Rectal smooth muscle tissue (tissue), 1 donor: ENCODE results near the gene CLRN3.

Experiments used
- H3K27ac ChIP-seq: one replicate; pipeline ENCODE4 v1.7.0; 2013; ENCODE audit warnings: low read depth, low read length, inconsistent platforms
- H3K27me3 ChIP-seq: one replicate; pipeline ENCODE4 v1.7.0; 2013; ENCODE audit warnings: low read length; ENCODE audit not compliant: control insufficient read depth, insufficient read depth
- H3K36me3 ChIP-seq: one replicate; pipeline ENCODE4 v1.7.0; 2013; ENCODE audit warnings: low read length; ENCODE audit not compliant: control insufficient read depth, insufficient read depth
- H3K4me1 ChIP-seq: one replicate; pipeline ENCODE4 v1.7.0; 2013; ENCODE audit warnings: low read length; ENCODE audit not compliant: control insufficient read depth, insufficient read depth
- H3K4me3 ChIP-seq: one replicate; pipeline ENCODE4 v1.7.0; 2013; ENCODE audit warnings: low read length
- H3K9ac ChIP-seq: one replicate; pipeline ENCODE4 v1.7.0; 2013; ENCODE audit warnings: low read length

CLRN3 gene

DNA sequence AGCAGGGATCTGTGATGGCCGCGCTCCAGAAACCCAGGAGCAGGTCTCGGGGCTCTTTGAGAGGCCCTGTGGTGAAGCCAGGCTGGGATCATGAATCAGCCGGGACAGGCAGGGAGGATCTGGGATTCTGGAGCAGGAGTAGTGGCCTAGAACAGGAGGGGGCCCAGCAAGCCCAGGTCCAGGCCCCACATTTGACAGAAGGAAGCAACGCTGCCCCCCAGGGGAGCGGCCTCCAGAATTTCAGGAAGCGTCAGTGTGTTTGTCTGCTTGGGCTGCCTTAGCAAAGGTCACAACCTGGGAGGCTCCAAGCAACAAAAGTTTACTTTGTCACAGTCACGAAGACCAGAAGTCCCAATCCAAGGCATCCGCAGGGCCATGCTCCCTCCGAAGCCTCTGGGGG, 36.8 kb downstream of the CLRN3 start:
- no peak overlapping the region for H3K9ac ChIP-seq
- H3K36me3 ChIP-seq, result no peaks in the 10 kb centered on the region
- H3K27me3 ChIP-seq, result peaks cover 2% of the 10 kb centered on the region
- H3K27ac ChIP-seq, result no peak overlapping the region
- no peaks in the 10 kb centered on the region for H3K4me1 ChIP-seq
- no peak overlapping the region for H3K4me3 ChIP-seq

DNA sequence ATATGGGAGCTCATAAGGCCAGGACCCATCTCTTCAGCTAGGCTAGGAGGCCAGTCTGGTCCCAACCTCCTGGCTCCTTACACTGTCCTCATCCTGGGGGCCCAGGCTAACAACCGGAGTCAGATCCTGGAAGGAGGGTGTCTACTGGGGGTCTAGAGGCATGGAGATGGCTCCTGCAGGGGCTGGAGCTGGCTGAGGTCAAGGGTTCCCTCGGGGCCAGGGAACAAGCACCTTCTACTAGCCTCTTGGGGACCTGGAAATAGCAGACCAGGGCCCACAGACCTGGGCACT, 37.2 kb downstream of the CLRN3 start:
- no peaks in the 10 kb centered on the region for H3K36me3 ChIP-seq
- no peaks in the 10 kb centered on the region for H3K4me1 ChIP-seq
- H3K9ac ChIP-seq, result no peak overlapping the region
- H3K27ac ChIP-seq, result no peak overlapping the region
- H3K4me3 ChIP-seq, result no peak overlapping the region
- H3K27me3 ChIP-seq, result peaks cover 2% of the 10 kb centered on the region

DNA sequence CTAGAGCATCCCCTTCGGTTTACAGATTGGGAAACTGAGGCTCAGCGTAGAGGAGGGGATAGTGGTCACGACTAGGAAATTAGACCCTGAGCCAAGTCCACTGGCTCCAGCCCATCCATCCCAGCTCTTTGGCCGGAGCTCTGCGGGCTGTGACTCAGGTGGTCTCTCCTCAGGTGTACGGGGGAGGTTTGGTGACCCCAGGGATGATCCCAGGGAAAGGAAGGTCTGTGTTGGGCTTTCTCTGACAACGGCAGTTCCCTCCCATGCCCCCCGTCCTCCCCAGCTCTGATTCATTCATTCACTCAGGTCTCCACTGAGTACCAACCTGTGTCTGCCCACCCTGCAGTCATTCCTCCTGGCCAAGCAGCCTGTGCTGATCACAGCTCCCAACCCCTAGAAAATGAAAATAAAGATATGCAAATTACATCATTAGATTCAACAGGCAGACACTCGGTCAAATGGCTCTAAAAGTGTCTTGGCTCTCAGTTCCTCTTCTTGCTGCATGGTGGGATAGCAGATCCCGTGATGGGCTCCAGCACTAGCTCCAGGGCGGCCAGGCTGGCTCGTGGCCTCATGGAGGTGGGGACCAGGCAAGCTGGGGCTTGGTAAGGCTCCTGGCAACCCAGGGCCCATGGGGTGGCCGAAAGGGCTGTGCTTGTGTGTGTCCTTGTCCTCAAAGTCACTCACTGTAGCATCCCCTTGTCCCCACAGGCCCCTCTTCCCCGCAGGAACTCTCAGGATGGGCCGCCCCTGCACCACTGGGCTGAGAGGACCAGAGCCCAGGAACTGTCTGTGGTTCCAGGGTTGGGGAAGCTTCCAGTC, 37.8 kb downstream of the CLRN3 start:
- Histone ChIP-seq H3K4me1 (no peaks in the 10 kb centered on the region), H3K9ac (no peak overlapping the region), H3K27ac (no peak overlapping the region), H3K36me3 (no peaks in the 10 kb centered on the region), H3K27me3 (peaks cover 2% of the 10 kb centered on the region), H3K4me3 (no peak overlapping the region)

DNA sequence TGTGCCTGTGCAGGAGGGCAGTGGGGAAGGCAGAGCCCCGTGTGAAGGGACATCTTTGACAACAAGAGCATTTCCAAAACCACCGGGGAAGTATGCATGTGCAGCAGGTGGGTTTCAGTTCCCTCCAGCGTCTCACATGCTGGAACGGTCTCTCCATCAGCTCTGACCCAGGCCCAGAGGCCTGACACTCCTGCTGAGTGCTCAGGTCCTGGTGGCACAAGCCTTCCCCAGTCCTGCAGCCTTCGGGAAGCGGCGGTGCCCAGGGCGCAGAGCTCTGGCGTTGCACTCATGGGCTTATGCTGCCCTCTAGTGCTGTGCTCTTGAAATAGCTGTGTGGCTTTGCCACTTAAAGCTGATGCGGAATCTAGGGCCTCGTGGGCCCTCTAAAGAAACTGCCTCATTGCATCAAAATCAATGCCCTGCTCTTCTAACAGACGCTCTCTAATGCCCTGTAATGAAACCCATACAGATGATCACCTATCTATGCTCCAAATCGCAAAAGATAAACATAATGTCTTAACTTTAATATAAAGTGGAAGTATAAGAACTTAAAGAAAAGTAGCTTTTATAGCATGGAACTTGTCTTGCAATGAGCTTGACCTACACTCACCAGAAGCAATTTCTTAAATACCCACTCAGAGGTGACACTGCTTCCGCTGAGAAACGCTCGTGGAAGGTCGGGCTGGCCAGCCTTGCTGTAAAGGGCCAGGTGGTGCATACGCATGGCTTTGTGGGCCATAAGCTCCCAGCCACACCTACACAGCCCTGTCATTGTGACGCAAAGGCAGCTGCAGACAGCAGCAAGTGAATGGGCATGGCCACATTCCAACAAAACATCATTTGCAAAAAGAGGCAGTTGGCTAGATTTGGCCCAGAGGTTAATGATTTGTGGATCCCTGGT, 38.6 kb downstream of the CLRN3 start:
- Histone ChIP-seq H3K9ac (no peak overlapping the region), H3K36me3 (no peaks in the 10 kb centered on the region), H3K27ac (no peak overlapping the region), H3K4me1 (no peaks in the 10 kb centered on the region), H3K27me3 (peaks cover 2% of the 10 kb centered on the region), H3K4me3 (no peak overlapping the region)

DNA sequence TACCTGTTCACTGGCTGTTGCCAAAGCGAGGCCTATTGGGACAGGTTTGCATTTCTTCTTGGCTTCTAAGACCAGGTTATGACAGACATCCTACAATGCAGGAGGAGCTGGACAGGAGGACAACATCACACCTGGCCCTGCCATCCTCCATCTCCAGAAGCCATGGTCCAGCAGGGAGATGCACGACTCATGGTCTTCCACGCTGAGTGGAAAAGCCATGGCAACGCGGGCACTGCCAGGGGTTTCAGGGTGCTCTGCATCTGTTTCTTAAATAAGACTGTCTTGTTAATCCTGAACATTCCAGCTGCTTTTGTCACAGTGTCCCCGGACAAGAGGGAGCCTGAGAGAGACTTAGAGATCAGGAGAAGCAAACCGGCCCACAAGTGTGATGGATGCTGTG, 40.3 kb downstream of the CLRN3 start:
- H3K36me3 ChIP-seq, result no peaks in the 10 kb centered on the region
- H3K27ac ChIP-seq, result no peak overlapping the region
- no peak overlapping the region for H3K4me3 ChIP-seq
- no peak overlapping the region for H3K9ac ChIP-seq
- H3K27me3 ChIP-seq, result peaks cover 2% of the 10 kb centered on the region
- no peaks in the 10 kb centered on the region for H3K4me1 ChIP-seq

DNA sequence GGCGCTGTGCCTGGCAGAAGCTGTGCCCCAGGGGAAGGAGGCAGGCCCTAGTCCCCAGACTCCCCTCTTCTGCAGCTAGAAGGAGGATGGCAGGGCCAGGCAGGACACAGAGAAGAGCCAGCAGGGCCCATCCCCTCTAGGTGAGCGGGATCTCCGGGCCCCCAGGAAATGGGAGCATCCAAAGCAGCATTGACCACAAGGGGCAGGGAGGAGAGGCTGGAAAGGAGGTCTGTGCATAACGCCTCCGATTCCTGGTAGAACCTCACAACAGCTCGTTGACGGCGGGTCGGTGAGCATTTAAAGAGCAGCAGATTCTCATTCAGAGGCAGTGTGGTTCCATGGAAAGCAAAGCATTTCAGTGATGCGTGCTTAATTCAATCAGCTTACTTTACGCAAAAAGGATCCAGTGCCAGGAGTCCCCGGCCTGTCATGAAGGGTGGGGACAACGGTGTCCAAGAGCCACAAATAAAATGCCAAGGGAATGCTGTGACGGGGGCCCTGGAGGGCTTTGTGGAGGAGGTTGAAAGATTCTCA, 41.0 kb downstream of the CLRN3 start:
- H3K4me3 ChIP-seq, result no peak overlapping the region
- no peaks in the 10 kb centered on the region for H3K4me1 ChIP-seq
- no peak overlapping the region for H3K27ac ChIP-seq
- peaks cover 2% of the 10 kb centered on the region for H3K27me3 ChIP-seq
- H3K36me3 ChIP-seq, result no peaks in the 10 kb centered on the region
- H3K9ac ChIP-seq, result no peak overlapping the region

DNA sequence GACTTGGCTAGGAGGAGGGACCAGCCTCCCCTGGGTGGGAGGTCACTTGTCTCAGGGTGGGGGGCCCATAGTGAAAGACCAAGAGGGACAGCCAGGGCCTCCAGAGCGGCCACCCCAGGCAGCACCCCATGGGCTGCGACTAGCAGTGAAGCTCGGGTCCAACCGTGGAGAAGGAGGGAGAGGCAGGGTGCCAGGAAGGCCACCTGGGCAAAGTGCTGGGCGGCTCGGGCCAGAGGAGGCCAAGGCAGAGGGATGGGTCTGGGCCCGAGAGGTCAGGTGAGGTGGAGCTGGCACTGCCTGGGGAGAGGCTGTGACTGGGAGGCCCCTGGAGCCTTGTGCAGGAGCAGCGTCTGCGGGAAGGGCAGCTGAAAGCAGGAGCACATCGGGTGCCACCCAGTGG, 41.8 kb downstream of the CLRN3 start:
- H3K36me3 ChIP-seq, result no peaks in the 10 kb centered on the region
- H3K4me3 ChIP-seq, result no peak overlapping the region
- peaks cover 2% of the 10 kb centered on the region for H3K27me3 ChIP-seq
- H3K27ac ChIP-seq, result no peak overlapping the region
- H3K4me1 ChIP-seq, result no peaks in the 10 kb centered on the region
- no peak overlapping the region for H3K9ac ChIP-seq

DNA sequence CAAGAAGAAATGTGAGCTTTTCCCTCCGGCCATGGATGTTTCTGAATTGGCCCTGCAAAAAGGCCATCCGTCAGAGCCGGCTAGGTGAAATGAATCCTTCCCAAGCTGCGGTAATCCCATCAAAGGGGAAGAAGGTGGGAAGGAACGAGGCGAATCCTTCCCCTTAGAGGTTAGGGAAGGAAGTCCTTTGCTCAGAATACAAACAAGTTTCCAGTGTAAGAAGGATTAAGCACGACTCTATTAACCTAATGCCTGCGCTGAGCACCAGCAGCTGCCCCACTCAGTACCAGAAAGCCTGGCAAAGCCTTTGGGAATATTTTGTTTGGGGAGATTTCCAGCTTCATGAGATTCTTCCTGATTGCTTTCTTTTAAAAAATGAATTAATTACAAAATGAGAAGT, 42.8 kb downstream of the CLRN3 start:
- no peak overlapping the region for H3K27ac ChIP-seq
- peaks cover 2% of the 10 kb centered on the region for H3K27me3 ChIP-seq
- H3K4me1 ChIP-seq, result no peaks in the 10 kb centered on the region
- H3K9ac ChIP-seq, result no peak overlapping the region
- no peaks in the 10 kb centered on the region for H3K36me3 ChIP-seq
- H3K4me3 ChIP-seq, result no peak overlapping the region

DNA sequence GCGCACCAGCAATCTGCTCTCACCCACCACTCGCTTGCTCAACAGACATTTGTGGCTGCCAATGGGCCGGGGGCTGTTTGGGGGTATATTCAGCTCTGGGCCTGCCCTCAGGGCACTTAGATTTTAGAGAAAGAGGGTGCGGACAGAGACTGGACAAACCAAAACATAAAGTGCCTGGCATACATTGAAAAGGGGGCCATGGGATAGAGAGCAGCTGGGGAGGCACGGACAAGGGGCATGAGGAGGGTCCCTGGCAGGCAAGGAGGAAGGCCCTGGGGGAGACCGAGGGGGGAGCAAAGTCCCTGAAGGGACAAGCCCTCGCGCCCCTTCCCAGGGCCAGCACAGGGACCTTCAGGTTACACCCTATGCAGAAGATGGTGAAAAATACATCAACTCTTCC, 43.5 kb downstream of the CLRN3 start:
- Histone ChIP-seq H3K27me3 (peaks cover 2% of the 10 kb centered on the region), H3K27ac (no peak overlapping the region), H3K9ac (no peak overlapping the region), H3K4me3 (no peak overlapping the region), H3K4me1 (no peaks in the 10 kb centered on the region), H3K36me3 (no peaks in the 10 kb centered on the region)

DNA sequence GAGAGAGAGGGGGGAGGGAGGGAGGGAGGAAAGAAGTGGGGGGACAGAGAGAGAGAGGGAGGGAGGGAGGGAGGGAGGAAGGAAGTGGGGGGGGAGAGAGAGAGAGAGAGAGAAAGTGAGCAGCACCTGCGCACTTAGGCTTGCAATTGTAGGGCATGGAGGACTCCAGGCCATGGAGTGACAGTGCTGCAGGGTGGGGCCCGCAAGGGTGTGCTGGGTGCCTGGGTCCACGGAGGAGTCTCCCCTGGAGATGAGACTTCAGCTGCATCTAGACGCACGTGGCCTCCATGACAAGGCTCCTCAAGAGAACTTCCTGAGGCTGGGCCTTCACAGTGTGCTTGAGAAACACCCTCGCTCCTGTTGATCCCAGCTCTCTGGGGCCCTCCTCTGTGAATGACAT, 44.5 kb downstream of the CLRN3 start:
- no peaks in the 10 kb centered on the region for H3K36me3 ChIP-seq
- H3K27me3 ChIP-seq, result no peaks in the 10 kb centered on the region
- no peak overlapping the region for H3K4me3 ChIP-seq
- no peak overlapping the region for H3K27ac ChIP-seq
- no peak overlapping the region for H3K9ac ChIP-seq
- H3K4me1 ChIP-seq, result no peaks in the 10 kb centered on the region

DNA sequence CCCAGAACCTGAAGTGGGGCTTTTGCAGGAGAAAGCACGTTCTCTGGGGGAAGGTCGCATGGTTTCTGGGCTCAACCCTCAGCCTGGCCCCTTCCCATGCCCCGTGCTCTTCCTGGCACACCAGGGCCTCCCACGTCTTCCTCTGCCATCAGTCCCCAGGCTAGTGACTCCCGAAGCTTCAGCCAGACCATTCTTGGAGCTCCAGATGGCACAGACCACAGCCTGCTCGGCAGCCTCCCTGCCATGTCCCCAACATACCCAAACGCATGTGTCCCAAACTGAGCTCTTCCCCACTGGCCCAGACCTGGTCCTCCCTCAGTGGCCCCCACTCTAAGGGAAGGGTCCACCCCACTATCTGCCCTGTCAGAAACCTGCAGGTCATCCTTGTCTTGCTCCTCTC, 47.0 kb downstream of the CLRN3 start:
- no peak overlapping the region for H3K27ac ChIP-seq
- H3K4me3 ChIP-seq, result no peak overlapping the region
- H3K9ac ChIP-seq, result no peak overlapping the region
- H3K36me3 ChIP-seq, result no peaks in the 10 kb centered on the region
- no peaks in the 10 kb centered on the region for H3K4me1 ChIP-seq
- H3K27me3 ChIP-seq, result no peaks in the 10 kb centered on the region

DNA sequence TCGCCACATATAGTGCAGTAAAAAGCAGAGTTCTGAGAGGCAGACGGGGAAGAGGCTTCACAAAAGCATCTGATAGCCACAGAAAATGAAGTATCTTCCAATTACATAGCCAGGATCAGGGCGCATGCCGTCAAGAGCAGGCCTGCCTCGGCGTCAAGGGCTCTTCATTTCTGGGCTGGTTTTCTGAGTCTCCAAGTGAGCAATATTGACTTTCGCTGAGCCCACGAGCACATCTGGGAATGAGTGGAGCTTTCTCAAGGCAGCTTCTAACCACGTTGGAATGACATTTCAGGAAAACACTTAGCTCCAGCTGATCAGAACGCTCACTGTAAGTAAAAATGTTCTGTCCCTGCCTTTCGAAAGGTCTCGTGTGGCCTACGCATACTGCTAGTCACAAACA, 51.9 kb downstream of the CLRN3 start:
- no peak overlapping the region for H3K9ac ChIP-seq
- no peaks in the 10 kb centered on the region for H3K4me1 ChIP-seq
- no peaks in the 10 kb centered on the region for H3K36me3 ChIP-seq
- no peak overlapping the region for H3K27ac ChIP-seq
- H3K27me3 ChIP-seq, result peaks cover 4% of the 10 kb centered on the region
- H3K4me3 ChIP-seq, result no peak overlapping the region
